Measurements from ENCODE around the gene KLHL30. TPM values are rescaled to one million over a fixed set of nuclear protein-coding genes. Genes with fewer than 3 reads are reported as not detected.

KLHL30 gene
- total and polyA plus RNA-seq, 2 experiments from 2014 or later, result 0.07 TPM; not detected in 1

DNA sequence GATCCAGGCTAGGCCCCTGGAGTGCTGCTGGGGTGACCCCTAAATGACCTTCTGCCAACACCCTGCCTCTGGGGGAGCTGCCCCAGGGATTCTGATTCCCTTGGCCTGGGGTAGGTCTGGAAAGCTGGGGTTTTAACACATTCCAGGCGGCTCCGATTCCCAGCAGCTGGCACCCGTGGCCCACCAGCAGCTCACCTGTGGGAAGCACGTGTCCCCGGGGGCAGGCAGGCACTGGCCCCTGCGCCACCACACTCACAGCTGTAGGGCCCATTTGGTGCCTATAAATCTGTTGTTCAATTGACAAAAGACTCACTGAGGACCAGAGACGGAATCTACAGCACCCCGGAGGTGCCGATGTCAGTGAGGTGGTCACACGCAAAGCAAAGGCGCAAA, 4.1 kb upstream of the KLHL30 start:
- no peaks in the 10 kb centered on the region for H3K4me1 ChIP-seq (ENCODE audit: insufficient read depth)
- no peaks in the 10 kb centered on the region for H3K79me2 ChIP-seq (replicated peaks; ENCODE audit: insufficient read depth)
- TF ChIP-seq ZNF114 (CRISPR knock-in tag; IDR thresholded peaks at IDR 0.05) (no peak), ZNF331 (CRISPR knock-in tag; IDR thresholded peaks at IDR 0.05; ENCODE audit: low read depth) (no peak), POLR2AphosphoS5 (IDR thresholded peaks at IDR 0.05; ENCODE audit: low read depth) (no peak), EZH2phosphoT487 (IDR thresholded peaks at IDR 0.05; ENCODE audit: unreplicated experiment) (no peak), NANOG (IDR thresholded peaks at IDR 0.05; ENCODE audit: borderline replicate concordance) (no peak)
- TF ChIP-seq, protein P1, sequence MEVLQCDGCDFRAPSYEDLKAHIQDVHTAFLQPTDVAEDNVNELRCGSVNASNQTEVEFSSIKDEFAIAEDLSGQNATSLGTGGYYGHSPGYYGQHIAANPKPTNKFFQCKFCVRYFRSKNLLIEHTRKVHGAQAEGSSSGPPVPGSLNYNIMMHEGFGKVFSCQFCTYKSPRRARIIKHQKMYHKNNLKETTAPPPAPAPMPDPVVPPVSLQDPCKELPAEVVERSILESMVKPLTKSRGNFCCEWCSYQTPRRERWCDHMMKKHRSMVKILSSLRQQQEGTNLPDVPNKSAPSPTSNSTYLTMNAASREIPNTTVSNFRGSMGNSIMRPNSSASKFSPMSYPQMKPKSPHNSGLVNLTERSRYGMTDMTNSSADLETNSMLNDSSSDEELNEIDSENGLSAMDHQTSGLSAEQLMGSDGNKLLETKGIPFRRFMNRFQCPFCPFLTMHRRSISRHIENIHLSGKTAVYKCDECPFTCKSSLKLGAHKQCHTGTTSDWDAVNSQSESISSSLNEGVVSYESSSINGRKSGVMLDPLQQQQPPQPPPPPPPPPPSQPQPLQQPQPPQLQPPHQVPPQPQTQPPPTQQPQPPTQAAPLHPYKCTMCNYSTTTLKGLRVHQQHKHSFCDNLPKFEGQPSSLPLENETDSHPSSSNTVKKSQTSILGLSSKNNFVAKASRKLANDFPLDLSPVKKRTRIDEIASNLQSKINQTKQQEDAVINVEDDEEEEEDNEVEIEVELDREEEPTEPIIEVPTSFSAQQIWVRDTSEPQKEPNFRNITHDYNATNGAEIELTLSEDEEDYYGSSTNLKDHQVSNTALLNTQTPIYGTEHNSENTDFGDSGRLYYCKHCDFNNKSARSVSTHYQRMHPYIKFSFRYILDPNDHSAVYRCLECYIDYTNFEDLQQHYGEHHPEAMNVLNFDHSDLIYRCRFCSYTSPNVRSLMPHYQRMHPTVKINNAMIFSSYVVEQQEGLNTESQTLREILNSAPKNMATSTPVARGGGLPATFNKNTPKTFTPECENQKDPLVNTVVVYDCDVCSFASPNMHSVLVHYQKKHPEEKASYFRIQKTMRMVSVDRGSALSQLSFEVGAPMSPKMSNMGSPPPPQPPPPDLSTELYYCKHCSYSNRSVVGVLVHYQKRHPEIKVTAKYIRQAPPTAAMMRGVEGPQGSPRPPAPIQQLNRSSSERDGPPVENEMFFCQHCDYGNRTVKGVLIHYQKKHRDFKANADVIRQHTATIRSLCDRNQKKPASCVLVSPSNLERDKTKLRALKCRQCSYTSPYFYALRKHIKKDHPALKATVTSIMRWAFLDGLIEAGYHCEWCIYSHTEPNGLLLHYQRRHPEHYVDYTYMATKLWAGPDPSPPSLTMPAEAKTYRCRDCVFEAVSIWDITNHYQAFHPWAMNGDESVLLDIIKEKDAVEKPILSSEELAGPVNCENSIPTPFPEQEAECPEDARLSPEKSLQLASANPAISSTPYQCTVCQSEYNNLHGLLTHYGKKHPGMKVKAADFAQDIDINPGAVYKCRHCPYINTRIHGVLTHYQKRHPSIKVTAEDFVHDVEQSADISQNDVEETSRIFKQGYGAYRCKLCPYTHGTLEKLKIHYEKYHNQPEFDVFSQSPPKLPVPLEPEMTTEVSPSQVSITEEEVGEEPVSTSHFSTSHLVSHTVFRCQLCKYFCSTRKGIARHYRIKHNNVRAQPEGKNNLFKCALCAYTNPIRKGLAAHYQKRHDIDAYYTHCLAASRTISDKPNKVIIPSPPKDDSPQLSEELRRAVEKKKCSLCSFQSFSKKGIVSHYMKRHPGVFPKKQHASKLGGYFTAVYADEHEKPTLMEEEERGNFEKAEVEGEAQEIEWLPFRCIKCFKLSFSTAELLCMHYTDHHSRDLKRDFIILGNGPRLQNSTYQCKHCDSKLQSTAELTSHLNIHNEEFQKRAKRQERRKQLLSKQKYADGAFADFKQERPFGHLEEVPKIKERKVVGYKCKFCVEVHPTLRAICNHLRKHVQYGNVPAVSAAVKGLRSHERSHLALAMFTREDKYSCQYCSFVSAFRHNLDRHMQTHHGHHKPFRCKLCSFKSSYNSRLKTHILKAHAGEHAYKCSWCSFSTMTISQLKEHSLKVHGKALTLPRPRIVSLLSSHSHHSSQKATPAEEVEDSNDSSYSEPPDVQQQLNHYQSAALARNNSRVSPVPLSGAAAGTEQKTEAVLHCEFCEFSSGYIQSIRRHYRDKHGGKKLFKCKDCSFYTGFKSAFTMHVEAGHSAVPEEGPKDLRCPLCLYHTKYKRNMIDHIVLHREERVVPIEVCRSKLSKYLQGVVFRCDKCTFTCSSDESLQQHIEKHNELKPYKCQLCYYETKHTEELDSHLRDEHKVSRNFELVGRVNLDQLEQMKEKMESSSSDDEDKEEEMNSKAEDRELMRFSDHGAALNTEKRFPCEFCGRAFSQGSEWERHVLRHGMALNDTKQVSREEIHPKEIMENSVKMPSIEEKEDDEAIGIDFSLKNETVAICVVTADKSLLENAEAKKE (CRISPR knock-in tag; IDR thresholded peaks at IDR 0.05), result no peak
- TF ChIP-seq, protein P2, sequence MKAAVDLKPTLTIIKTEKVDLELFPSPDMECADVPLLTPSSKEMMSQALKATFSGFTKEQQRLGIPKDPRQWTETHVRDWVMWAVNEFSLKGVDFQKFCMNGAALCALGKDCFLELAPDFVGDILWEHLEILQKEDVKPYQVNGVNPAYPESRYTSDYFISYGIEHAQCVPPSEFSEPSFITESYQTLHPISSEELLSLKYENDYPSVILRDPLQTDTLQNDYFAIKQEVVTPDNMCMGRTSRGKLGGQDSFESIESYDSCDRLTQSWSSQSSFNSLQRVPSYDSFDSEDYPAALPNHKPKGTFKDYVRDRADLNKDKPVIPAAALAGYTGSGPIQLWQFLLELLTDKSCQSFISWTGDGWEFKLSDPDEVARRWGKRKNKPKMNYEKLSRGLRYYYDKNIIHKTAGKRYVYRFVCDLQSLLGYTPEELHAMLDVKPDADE (IDR thresholded peaks at IDR 0.05), result no peak
- Mint-ChIP-seq H3K4me1 (peaks cover 5% of the 10 kb centered on the region; the same call in 1 of the 3 replicates), H3K27me3 (ENCODE audit: insufficient read depth, low read depth, poor library complexity) (peaks cover 10% of the 10 kb centered on the region), H3K9me3 (no peaks in the 10 kb centered on the region), H3K27ac (no peak overlapping the region), H3K36me3 (ENCODE audit: low read depth) (no peaks in the 10 kb centered on the region), H3K4me3 (no peak overlapping the region)
- ATAC-seq (no peak), DNase-seq (ENCODE audit: low spot score) (no peak)
- no peaks in the 10 kb centered on the region for H3K27me3 ChIP-seq (ENCODE audit: insufficient read depth)
- no peak overlapping the region for H2AFZ ChIP-seq
- H3K4me2 ChIP-seq, result no peak overlapping the region
- no peaks in the 10 kb centered on the region for H4K20me1 ChIP-seq (replicated peaks; ENCODE audit: insufficient read depth)
- H3K4me3 ChIP-seq, result no peak overlapping the region
- no peaks in the 10 kb centered on the region for H3F3A ChIP-seq (replicated peaks; ENCODE audit: low read depth)
- no peaks in the 10 kb centered on the region for H3K9me2 ChIP-seq (ENCODE audit: insufficient read depth)
- H3K27ac ChIP-seq (ENCODE audit: low read depth), result no peak overlapping the region
- no peaks in the 10 kb centered on the region for H3K36me3 ChIP-seq (ENCODE audit: insufficient read depth)
